ENCODE data around the gene ACADVL. TPM values are rescaled to one million over a fixed set of nuclear protein-coding genes. Genes with fewer than 3 reads are reported as not detected.

ACADVL gene
- total RNA-seq, 1 donor from 2014 or later, result 693 TPM

DNA sequence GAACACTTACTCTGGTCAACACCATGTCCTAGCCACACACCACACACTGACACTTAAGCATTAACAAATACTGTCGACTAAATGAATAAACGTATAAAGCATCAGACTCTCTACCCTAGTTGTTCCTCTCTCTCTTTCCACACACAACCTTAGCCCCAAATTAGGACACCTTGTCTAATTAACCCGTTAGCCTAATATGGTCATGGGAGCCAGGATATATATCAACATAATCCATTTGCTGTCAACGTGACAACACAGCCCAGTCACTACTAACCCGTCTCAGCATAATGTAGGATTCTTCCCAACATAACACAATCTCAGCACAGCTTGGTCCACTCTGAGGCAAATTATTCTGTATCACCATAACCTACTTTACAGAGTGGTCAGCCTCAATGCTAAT is 12.4 kb downstream of the ACADVL start:
- Mint-ChIP-seq H3K27me3 (no peaks in the 10 kb centered on the region), H3K36me3 (ENCODE audit: insufficient read depth) (peaks cover 19% of the 10 kb centered on the region), H3K9me3 (ENCODE audit: low read depth) (no peaks in the 10 kb centered on the region), H3K4me1 (ENCODE audit: low read depth) (peaks cover 25% of the 10 kb centered on the region), H3K27ac (peak overlapping the region; percentile 51), H3K4me3 (ENCODE audit: low read depth) (peak overlapping the region; percentile 94)
- no peak for DNase-seq (ENCODE audit: low spot score, unreplicated experiment)
- TF ChIP-seq, protein P1, sequence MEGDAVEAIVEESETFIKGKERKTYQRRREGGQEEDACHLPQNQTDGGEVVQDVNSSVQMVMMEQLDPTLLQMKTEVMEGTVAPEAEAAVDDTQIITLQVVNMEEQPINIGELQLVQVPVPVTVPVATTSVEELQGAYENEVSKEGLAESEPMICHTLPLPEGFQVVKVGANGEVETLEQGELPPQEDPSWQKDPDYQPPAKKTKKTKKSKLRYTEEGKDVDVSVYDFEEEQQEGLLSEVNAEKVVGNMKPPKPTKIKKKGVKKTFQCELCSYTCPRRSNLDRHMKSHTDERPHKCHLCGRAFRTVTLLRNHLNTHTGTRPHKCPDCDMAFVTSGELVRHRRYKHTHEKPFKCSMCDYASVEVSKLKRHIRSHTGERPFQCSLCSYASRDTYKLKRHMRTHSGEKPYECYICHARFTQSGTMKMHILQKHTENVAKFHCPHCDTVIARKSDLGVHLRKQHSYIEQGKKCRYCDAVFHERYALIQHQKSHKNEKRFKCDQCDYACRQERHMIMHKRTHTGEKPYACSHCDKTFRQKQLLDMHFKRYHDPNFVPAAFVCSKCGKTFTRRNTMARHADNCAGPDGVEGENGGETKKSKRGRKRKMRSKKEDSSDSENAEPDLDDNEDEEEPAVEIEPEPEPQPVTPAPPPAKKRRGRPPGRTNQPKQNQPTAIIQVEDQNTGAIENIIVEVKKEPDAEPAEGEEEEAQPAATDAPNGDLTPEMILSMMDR (IDR thresholded peaks at IDR 0.05; ENCODE audit: unreplicated experiment), result no peak

DNA sequence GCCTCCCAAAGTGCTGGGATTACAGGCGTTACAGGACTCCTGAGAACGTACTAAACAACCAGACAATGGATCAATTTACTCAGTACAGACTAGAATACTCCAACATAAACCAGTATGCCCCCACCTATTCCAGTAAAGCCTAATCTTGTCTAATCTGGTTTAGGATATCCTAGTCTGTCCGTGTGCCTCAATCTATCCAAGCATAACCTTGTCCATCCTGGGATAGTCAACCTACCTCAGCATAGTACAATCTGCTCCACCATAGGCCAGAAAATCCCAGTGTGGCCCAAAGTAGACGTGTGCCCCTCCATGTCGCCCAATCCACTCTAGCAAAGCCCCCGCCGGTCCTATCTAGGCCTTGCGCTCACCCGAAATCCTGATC is 14.0 kb downstream of the ACADVL start:
- Mint-ChIP-seq H3K4me1 (ENCODE audit: low read depth) (peaks cover 28% of the 10 kb centered on the region), H3K9me3 (ENCODE audit: low read depth) (no peaks in the 10 kb centered on the region), H3K27ac (peak overlapping the region; percentile 98), H3K4me3 (ENCODE audit: low read depth) (peak overlapping the region; percentile 94), H3K27me3 (no peaks in the 10 kb centered on the region), H3K36me3 (ENCODE audit: insufficient read depth) (peaks cover 16% of the 10 kb centered on the region)
- no peak for DNase-seq (ENCODE audit: low spot score, unreplicated experiment)
- TF ChIP-seq, protein P1 (IDR thresholded peaks at IDR 0.05; ENCODE audit: unreplicated experiment), result no peak

DNA sequence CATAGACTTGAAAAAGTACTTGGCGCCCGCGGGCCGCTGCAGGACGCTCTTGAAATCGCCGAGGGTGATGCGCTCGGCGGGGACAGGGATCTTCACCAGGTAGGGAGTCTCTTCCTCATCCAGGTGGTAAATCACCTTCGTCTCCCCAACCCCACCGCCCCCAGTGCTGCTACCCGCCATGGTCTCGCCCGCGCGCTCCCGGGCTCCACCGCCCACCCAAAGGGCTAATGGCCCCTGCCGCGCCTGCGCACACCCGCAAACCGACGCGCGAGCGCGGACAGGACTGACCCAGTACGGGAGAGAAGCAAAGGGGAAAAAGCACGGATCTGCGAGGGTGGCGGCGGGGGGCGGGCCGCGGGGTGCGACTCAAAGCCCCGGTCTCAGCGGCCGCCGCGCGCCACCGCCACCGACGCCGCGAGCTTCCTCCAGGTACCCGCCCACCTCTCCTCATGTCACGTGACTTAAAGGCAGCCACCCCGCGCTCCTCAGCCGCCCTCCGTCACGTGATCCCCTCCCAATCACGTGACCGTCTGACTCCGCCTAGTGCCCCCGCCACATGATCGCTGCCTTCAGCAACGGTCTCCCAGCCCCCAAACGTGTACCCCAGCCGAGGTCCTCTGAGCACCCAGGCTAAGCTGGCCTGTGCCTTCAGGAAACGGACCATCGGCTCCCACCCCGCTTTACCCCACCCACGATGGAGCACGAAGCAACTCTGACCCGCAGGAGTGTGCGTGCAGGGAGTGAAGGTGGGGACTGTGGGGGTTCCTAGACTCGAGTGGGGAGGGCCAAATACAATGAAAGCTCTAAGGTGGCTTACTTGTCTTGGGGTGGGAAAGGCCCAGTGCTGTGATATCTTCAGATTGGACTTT is 14.6 kb downstream of the ACADVL start, which contains the start of gene DVL2:
TSS of gene DVL2 (minus strand) at position 435 of the 869 bp plus-strand sequence. CDS start at position 180, 255 bp downstream.
- peak; percentile 88 for DNase-seq (ENCODE audit: low spot score, unreplicated experiment)
- peaks cover 28% of the 10 kb centered on the region for H3K4me1 Mint-ChIP-seq (ENCODE audit: low read depth)
- peak within 1 kb of the TSS; percentile 94 for H3K4me3 Mint-ChIP-seq (ENCODE audit: low read depth)
- peak within 1 kb of the TSS; percentile 98 for H3K27ac Mint-ChIP-seq
- TF ChIP-seq, protein P1 (IDR thresholded peaks at IDR 0.05; ENCODE audit: unreplicated experiment), result no peak
- H3K36me3 Mint-ChIP-seq (ENCODE audit: insufficient read depth), result peaks cover 14% of the 10 kb centered on the region
- H3K27me3 Mint-ChIP-seq, result no peaks in the 10 kb centered on the region
- H3K9me3 Mint-ChIP-seq (ENCODE audit: low read depth), result no peaks in the 10 kb centered on the region

DNA sequence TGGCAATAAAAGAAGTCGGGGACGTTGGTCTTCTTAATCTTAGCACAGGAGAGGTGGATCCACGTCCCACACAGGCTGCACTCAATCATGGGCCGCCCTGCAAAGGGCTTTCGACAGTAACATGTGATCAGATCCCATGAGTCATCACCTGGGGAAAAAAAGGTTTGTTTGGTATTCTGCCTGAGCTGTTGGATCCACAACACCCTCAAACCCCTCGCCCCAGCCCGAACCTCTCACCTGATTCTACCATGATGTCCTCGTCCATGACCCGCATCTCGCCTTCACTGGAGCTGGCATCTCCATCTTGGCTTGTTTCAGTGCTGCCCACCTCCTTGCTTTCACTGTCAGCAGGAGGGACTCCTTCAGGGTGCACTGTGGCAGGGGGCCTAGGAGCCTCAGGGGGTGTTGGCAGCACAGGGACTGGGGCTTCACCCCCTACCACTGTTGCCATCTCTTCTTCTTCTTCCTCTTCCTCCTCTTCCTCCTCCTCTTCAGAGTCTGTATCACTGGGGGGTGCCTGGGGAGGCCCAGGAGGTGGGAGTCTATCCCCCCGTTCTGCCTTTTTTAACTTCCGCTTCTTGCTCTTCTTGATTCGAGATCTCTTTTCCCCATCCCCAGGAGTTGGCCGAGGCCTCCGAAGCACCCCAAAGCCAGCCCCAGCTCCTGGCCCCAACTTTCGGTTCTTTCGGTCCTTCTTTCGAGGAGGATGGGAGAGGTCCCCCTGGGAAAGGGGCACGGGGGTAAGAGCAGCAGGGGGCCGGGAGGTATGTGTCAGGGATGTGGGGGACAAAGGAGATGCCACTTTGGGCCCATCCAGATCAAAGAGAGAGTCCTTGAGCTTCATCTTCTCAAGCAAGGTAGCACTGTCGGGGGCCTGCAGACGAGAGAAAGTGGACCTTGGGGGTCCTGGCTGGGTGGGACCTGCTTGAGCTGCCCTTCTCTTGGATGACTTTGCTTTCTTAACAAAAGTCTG is 16.2 kb downstream of the ACADVL start:
- H3K9me3 Mint-ChIP-seq (ENCODE audit: low read depth), result no peaks in the 10 kb centered on the region
- peak overlapping the region; percentile 94 for H3K4me3 Mint-ChIP-seq (ENCODE audit: low read depth)
- peaks cover 16% of the 10 kb centered on the region for H3K36me3 Mint-ChIP-seq (ENCODE audit: insufficient read depth)

More for the DNA sequence above, 16.2 kb downstream of the ACADVL start:
- no peaks in the 10 kb centered on the region for H3K27me3 Mint-ChIP-seq
- TF ChIP-seq, protein P1 (IDR thresholded peaks at IDR 0.05; ENCODE audit: unreplicated experiment), result no peak
- peaks cover 41% of the 10 kb centered on the region for H3K4me1 Mint-ChIP-seq (ENCODE audit: low read depth)
- no peak for DNase-seq (ENCODE audit: low spot score, unreplicated experiment)
- H3K27ac Mint-ChIP-seq, result peak overlapping the region; percentile 89

Data from progenitor cell of endocrine pancreas (in vitro differentiated cells).